HCT116 (cell line): ENCODE results near the gene LAGE3. TPM values are rescaled to one million over a fixed set of nuclear protein-coding genes. Genes with fewer than 3 reads are reported as not detected.

Source experiments
- ATAC-seq: fragments of 200-7000 bp; cut with Tn5 transposase; 2 replicates; pipeline ENCODE4 v1.9.1; 2020; ENCODE audit warnings: mild to moderate bottlenecking, moderate library complexity
- BruUV-seq: library from RNA; stranded (reverse); fragments of 400-500 nt; replicated peaks from 2 replicates; lab custom pipeline; 2021; lab: Mats Ljungman, UMichigan
- CTCF ChIA-PET: fragments of 300-600 bp; sonication (Branson Sonifier 250); formaldehyde crosslinking; loops from one replicate; lab custom pipeline; 2021; ENCODE audit warnings: antibody characterized with exemption; lab: Charles Lee
- POLR2A ChIA-PET: fragments of 300-600, 350-600 bp; sonication (Branson Sonifier 250); formaldehyde crosslinking; loops from one replicate; lab custom pipeline; 2021; ENCODE audit warnings: antibody characterized with exemption; lab: Charles Lee
- RAD21 ChIA-PET, 2 experiments: fragments of 300-600 bp; sonication (Branson Sonifier 250); formaldehyde crosslinking; loops; one replicate each; lab custom pipeline; 2023; ENCODE audit warnings: low total read pairs in 2 of 2; ENCODE audit not compliant: uncharacterized antibody in 2 of 2, unreplicated experiment in 2 of 2, low non-redundant PET in 1 of 2; lab: Charles Lee
- DNase-seq: peaks from one replicate; pipeline ENCODE4 v3.0.0-alpha.2; 2010; ENCODE audit warnings: low read depth, low spot score
- H2AFZ ChIP-seq: fragments of 200-600 bp; shearing (Covaris generic), sonication (generic); 2 replicates; pipeline ENCODE4 v1.6.1; 2017; ENCODE audit warnings: low read depth, mixed run types, mixed read lengths, antibody characterized with exemption, low read length; ENCODE audit not compliant: poor library complexity, severe bottlenecking
- H3K27ac ChIP-seq: 2 replicates; pipeline ENCODE4 v1.5.1; 2012; ENCODE audit warnings: low read depth, low read length
- H3K27me3 ChIP-seq: fragments of 200-600 bp; sonication (generic); 2 replicates; pipeline ENCODE4 v1.6.1; 2016; ENCODE audit warnings: mixed run types, low read length, mixed read lengths; ENCODE audit not compliant: insufficient read depth
- H3K36me3 ChIP-seq, 2 experiments: fragments of 200-500 bp in 1 of 2; fragments of 200-600 bp in 1 of 2; sonication (Bioruptor generic) in 1 of 2; sonication (generic) in 1 of 2; 2 replicates each; pipeline versions ENCODE4 v1.5.1 to v1.6.1; 2014 to 2016; ENCODE audit warnings: low read length in 2 of 2, inconsistent platforms in 1 of 2, mixed read lengths in 1 of 2, mixed run types in 1 of 2; ENCODE audit not compliant: insufficient read depth in 2 of 2, control insufficient read depth in 1 of 2
- H3K4me1 ChIP-seq, 2 experiments: fragments of 200-600 bp in 1 of 2; sonication (generic) in 1 of 2; 2 replicates each; pipeline versions ENCODE4 v1.5.1 to v1.6.1; 2012 to 2017; ENCODE audit warnings: low read length in 2 of 2, inconsistent platforms in 1 of 2, mild to moderate bottlenecking in 1 of 2, mixed read lengths in 1 of 2, mixed run types in 1 of 2, moderate library complexity in 1 of 2; ENCODE audit not compliant: insufficient read depth in 2 of 2, control insufficient read depth in 1 of 2
- H3K4me2 ChIP-seq: fragments of 200-600 bp; sonication (generic); 2 replicates; pipeline ENCODE4 v1.6.1; 2017; ENCODE audit warnings: mixed run types, low read length, mixed read lengths
- H3K4me3 ChIP-seq, 2 experiments: fragments of 200-600 bp in 1 of 2; sonication (generic) in 1 of 2; replicated peaks in 1 of 2; 2 replicates each; pipeline ENCODE4 v1.5.1; 2011 to 2016; ENCODE audit warnings: low read length in 2 of 2, control low read depth in 1 of 2, low read depth in 1 of 2, mild to moderate bottlenecking in 1 of 2, mixed read lengths in 1 of 2, mixed run types in 1 of 2
- H3K79me2 ChIP-seq: fragments of 200-600 bp; sonication (generic); 2 replicates; pipeline ENCODE4 v1.6.1; 2017; ENCODE audit warnings: mild to moderate bottlenecking, mixed run types, low read length, moderate library complexity, mixed read lengths; ENCODE audit not compliant: insufficient read depth
- H3K9ac ChIP-seq: fragments of 200-600 bp; sonication (generic); 2 replicates; pipeline ENCODE4 v1.6.1; 2016; ENCODE audit warnings: low read length, mixed read lengths
- H3K9me2 ChIP-seq: fragments of 200-600 bp; sonication (generic), shearing (Covaris generic); 2 replicates; pipeline ENCODE4 v1.6.1; 2017; ENCODE audit warnings: mixed run types, mild to moderate bottlenecking, moderate library complexity; ENCODE audit not compliant: insufficient read depth
- H3K9me3 ChIP-seq, 2 experiments: fragments of 200-500 bp in 1 of 2; fragments of 200-600 bp in 1 of 2; sonication (Bioruptor generic) in 1 of 2; sonication (generic) in 1 of 2; 2 replicates each; pipeline ENCODE4 v1.6.1; 2014 to 2017; ENCODE audit warnings: low read length in 2 of 2, mixed read lengths in 2 of 2, inconsistent platforms in 1 of 2, low read depth in 1 of 2, mild to moderate bottlenecking in 1 of 2, mixed run types in 1 of 2, moderate library complexity in 1 of 2; ENCODE audit not compliant: control insufficient read depth in 1 of 2, insufficient read depth in 1 of 2
- H4K20me1 ChIP-seq: fragments of 200-600 bp; sonication (generic), shearing (Covaris generic); 2 replicates; pipeline ENCODE4 v1.6.1; 2017; ENCODE audit warnings: mixed run types, mild to moderate bottlenecking, moderate library complexity; ENCODE audit not compliant: insufficient read depth
- ATF3 ChIP-seq: IDR thresholded peaks from 2 replicates; pipeline ENCODE4 v1.6.1; 2012
- CBX3 ChIP-seq: IDR thresholded peaks from 2 replicates; pipeline ENCODE4 v1.6.1; 2012; ENCODE audit warnings: low read depth
- CTCF ChIP-seq, 3 experiments: fragments of 200-600 bp in 1 of 3; sonication (generic) in 1 of 3; IDR thresholded peaks in 2 of 3; conservative IDR thresholded peaks in 1 of 3; 2 replicates each; pipeline ENCODE4 v1.5.1; 2012 to 2017; ENCODE audit warnings: low read depth in 2 of 3, low read length in 2 of 3, antibody characterized with exemption in 1 of 3, borderline replicate concordance in 1 of 3, control low read depth in 1 of 3, mild to moderate bottlenecking in 1 of 3, mixed read lengths in 1 of 3, mixed run types in 1 of 3, moderate library complexity in 1 of 3; ENCODE audit not compliant: insufficient read depth in 1 of 3
- EGR1 ChIP-seq: IDR thresholded peaks from 2 replicates; pipeline ENCODE4 v1.6.1; 2012; ENCODE audit warnings: low read depth
- EZH2phosphoT487 ChIP-seq: fragments of 200-600 bp; IDR thresholded peaks from 2 replicates; pipeline ENCODE4 v1.6.1; 2018; ENCODE audit warnings: antibody characterized with exemption, borderline replicate concordance
- FOSL1 ChIP-seq: IDR thresholded peaks from 2 replicates; pipeline ENCODE4 v1.6.1; 2012; ENCODE audit warnings: low read depth
- POLR2A ChIP-seq: IDR thresholded peaks from 2 replicates; pipeline ENCODE4 v1.7.0; 2011; ENCODE audit warnings: borderline replicate concordance; ENCODE audit not compliant: insufficient read depth, insufficient read length; ENCODE audit errors: extremely low read depth
- POLR2AphosphoS5 ChIP-seq: IDR thresholded peaks from 2 replicates; pipeline ENCODE4 v1.6.1; 2011; ENCODE audit warnings: mild to moderate bottlenecking, low read depth, low read length, moderate library complexity
- RAD21 ChIP-seq: IDR thresholded peaks from 2 replicates; pipeline ENCODE4 v1.6.1; 2012; ENCODE audit warnings: low read depth, mild to moderate bottlenecking
- SRF ChIP-seq: IDR thresholded peaks from 2 replicates; pipeline ENCODE4 v1.6.1; 2012; ENCODE audit warnings: low read depth
- TCF7L2 ChIP-seq: IDR thresholded peaks from 2 replicates; pipeline ENCODE4 v1.7.0; 2011; ENCODE audit warnings: borderline replicate concordance, inconsistent platforms; ENCODE audit not compliant: insufficient read depth, insufficient read length; ENCODE audit errors: extremely low read depth
- YY1 ChIP-seq: IDR thresholded peaks from 2 replicates; pipeline ENCODE4 v1.6.1; 2011; ENCODE audit warnings: low read length, low read depth, moderate library complexity, mild to moderate bottlenecking; ENCODE audit not compliant: insufficient replicate concordance; ENCODE audit errors: extremely low read depth
- ZFX ChIP-seq: fragments of 450-650 bp; IDR thresholded peaks from 2 replicates; pipeline ENCODE4 v1.6.1; 2017
- ZNF274 ChIP-seq: fragments of 200-500 bp; sonication (Bioruptor generic); IDR thresholded peaks from 2 replicates; pipeline ENCODE4 v1.6.1; 2014; ENCODE audit warnings: mild to moderate bottlenecking, low read depth, low read length, inconsistent platforms
- intact Hi-C: fragments of 100-400 bp; cut with micrococcal nuclease; formaldehyde crosslinking; loops from 2 replicates; pipeline ENCODE4 v1.10.0; 2022
- total RNA-seq: library from RNA; stranded (reverse); gene quantifications from one replicate; pipeline ENCODE4 v1.2.1, GENCODE V29; 2021; ENCODE audit not compliant: unreplicated experiment
- TF ChIP-seq, protein P1 (sequence below): IDR thresholded peaks from 2 replicates; pipeline ENCODE4 v1.6.1; 2012

The LAGE3 gene
- total RNA-seq, 1 experiment from 2014 or later, result 42.8 TPM

GRCh38 chrX:154443479-154443910 is 35.6 kb downstream of the LAGE3 start:
- Histone ChIP-seq H3K27ac (peak overlapping the region; percentile 48), H3K9me3 (no peaks in the 10 kb centered on the region), H2AFZ (no peak overlapping the region), H3K4me3 (0 out of 4 replicates have a peak overlapping the region, but pooled peaks of 1 of the 2 experiments have one; percentile 8), H4K20me1 (no peaks in the 10 kb centered on the region), H3K9ac (peak overlapping the region; percentile 27; the same call in 1 of the 2 replicates), H3K36me3 (no peaks in the 10 kb centered on the region; a peak in 1 of 4 replicates), H3K4me2 (peak overlapping the region; percentile 57), H3K4me1 (peaks cover 6 to 19% of the 10 kb centered on the region in 2 experiments; a peak in 3 of 4 replicates), H3K79me2 (peaks cover 26% of the 10 kb centered on the region)
- no TSS peak for BruUV-seq
- CTCF ChIA-PET, result no interaction called here
- intact Hi-C loops, result loop anchor here (5.0 kb wide), 1 partner anchor 34 kb away; the partner anchor contains the start of gene LAGE3
- peak; percentile 18 for ATAC-seq
- no peak for TF ChIP-seq EZH2phosphoT487
- no peak for TF ChIP-seq POLR2AphosphoS5
- TF ChIP-seq ATF3, result no peak
- TF ChIP-seq, all 23 proteins: peak for 0
- DNase-seq, result no peak
- RAD21 ChIA-PET, result no interaction called here
- no peaks in the 10 kb centered on the region for H3K9me2 ChIP-seq
- no peaks in the 10 kb centered on the region for H3K27me3 ChIP-seq
- POLR2A ChIA-PET, result no interaction called here

DNA sequence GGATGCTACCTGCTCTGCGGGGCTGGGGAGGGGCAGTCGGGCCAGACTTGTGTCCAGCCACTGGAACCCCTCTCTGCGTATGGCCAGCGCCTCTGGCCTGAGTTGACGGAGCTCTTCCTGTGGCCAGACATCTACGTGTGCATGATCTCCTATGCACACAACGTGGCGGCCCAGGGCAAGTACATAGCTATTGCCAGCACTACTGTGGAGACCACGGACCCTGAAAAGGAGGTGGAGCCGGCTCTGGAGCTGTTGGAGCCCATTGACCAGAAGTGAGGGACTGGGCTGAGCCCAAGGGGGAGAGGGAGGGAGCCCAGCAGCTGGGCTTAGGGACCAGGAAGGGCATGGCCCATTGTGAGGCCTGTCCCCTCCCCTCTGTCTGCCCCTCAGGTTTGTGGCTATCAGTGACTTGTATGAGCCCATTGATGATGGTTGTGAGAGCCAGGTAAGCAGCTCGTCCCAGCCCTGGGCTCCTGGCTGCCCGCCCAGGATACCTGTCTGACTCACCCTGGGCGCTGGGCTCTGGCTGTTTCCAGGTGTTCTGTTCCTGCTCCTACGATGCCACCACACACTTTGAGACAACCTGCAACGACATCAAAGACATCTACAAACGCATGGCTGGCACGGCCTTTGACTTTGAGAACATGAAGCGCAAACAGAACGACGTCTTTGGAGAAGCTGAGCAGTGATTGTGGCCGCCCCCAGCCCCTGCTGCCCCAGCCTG is 36.9 kb downstream of the LAGE3 start:
- Histone ChIP-seq H3K9me3 (no peaks in the 10 kb centered on the region), H3K27me3 (no peaks in the 10 kb centered on the region), H3K36me3 (no peaks in the 10 kb centered on the region; a peak in 1 of 4 replicates), H3K9ac (no peak overlapping the region), H3K79me2 (peaks cover 37% of the 10 kb centered on the region), H3K4me1 (peaks cover 6 to 26% of the 10 kb centered on the region in 2 experiments; a peak in 3 of 4 replicates), H4K20me1 (no peaks in the 10 kb centered on the region), H3K27ac (no peak overlapping the region), H3K4me3 (no peak overlapping the region), H3K4me2 (no peak overlapping the region), H3K9me2 (no peaks in the 10 kb centered on the region), H2AFZ (no peak overlapping the region)
- ATAC-seq, result no peak
- intact Hi-C loops, result loop anchor here (5.0 kb wide), 1 partner anchor 35 kb away; the partner anchor contains the start of gene LAGE3
- ChIA-PET POLR2A (no interaction called here), CTCF (no interaction called here), RAD21 (no interaction called here)
- BruUV-seq, result no TSS peak
- no peak for DNase-seq
- TF ChIP-seq EGR1 (no peak), ZFX (no peak), YY1 (no peak), TCF7L2 (no peak), EZH2phosphoT487 (no peak), SRF (no peak), CTCF (IDR thresholded peaks at IDR 0.05 in 2 of 3, conservative IDR thresholded peaks at IDR 0.05 in 1 of 3; ENCODE audit: borderline replicate concordance in 1 of 3, insufficient read depth in 1 of 3, low read depth in 2 of 3, low read length in 2 of 3) (no peak), ZNF274 (no peak), FOSL1 (no peak), CBX3 (no peak), RAD21 (no peak), POLR2A (no peak)
- TF ChIP-seq, protein P1, sequence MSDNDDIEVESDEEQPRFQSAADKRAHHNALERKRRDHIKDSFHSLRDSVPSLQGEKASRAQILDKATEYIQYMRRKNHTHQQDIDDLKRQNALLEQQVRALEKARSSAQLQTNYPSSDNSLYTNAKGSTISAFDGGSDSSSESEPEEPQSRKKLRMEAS, result no peak
